SK-N-SH treated with all-trans-retinoic acid at 6 μM for 48 hours (cell line): ENCODE measurements around the gene PTPN13.

Experiments
- ARNTL ChIP-seq: fragments of 450-650 bp; formaldehyde crosslinking; IDR thresholded peaks from 2 replicates; pipeline ENCODE4 v1.5.0; 2020; ENCODE audit warnings: low read depth, mild to moderate bottlenecking, moderate library complexity, borderline replicate concordance
- CSDC2 ChIP-seq: fragments of 250-450 bp; sonication (Bioruptor Pico); IDR thresholded peaks from 2 replicates; pipeline ENCODE4 v1.5.0; 2020; ENCODE audit warnings: mild to moderate bottlenecking, moderate library complexity
- ESRRG ChIP-seq: fragments of 250-450 bp; sonication (Bioruptor Pico); IDR thresholded peaks from 2 replicates; pipeline ENCODE4 v1.6.1; 2021; ENCODE audit warnings: mild to moderate bottlenecking
- PPARA ChIP-seq: fragments of 250-450 bp; sonication (Bioruptor Pico); IDR thresholded peaks from 2 replicates; pipeline ENCODE4 v1.5.0; 2020; ENCODE audit warnings: mild to moderate bottlenecking, borderline replicate concordance
- TCF4 ChIP-seq: fragments of 250-450 bp; sonication (Bioruptor Pico); IDR thresholded peaks from 2 replicates; pipeline ENCODE4 v1.8.0; 2021; ENCODE audit warnings: mild to moderate bottlenecking, moderate library complexity, borderline replicate concordance
- ZFP3 ChIP-seq: fragments of 250-450 bp; sonication (Bioruptor Pico); IDR thresholded peaks from 2 replicates; pipeline ENCODE4 v1.5.0; 2020; ENCODE audit warnings: mild to moderate bottlenecking, moderate library complexity
- ZNF70 ChIP-seq: fragments of 450-650 bp; formaldehyde crosslinking; IDR thresholded peaks from 2 replicates; pipeline ENCODE4 v1.5.0; 2020; ENCODE audit warnings: mild to moderate bottlenecking, moderate library complexity
- ZNF8 ChIP-seq: fragments of 450-650 bp; formaldehyde crosslinking; IDR thresholded peaks from 2 replicates; pipeline ENCODE4 v1.5.0; 2020; ENCODE audit warnings: mild to moderate bottlenecking, moderate library complexity
- TF ChIP-seq, protein P1 (sequence below): fragments of 250-450 bp; sonication (Bioruptor Pico); IDR thresholded peaks from 2 replicates; pipeline ENCODE4 v1.5.1; 2020; ENCODE audit warnings: low read depth, mild to moderate bottlenecking, moderate library complexity
- TF ChIP-seq, protein P2 (sequence below): fragments of 250-450 bp; sonication (Bioruptor Pico); IDR thresholded peaks from 2 replicates; pipeline ENCODE4 v1.8.0; 2020; ENCODE audit warnings: mild to moderate bottlenecking, moderate library complexity, borderline replicate concordance

DNA sequence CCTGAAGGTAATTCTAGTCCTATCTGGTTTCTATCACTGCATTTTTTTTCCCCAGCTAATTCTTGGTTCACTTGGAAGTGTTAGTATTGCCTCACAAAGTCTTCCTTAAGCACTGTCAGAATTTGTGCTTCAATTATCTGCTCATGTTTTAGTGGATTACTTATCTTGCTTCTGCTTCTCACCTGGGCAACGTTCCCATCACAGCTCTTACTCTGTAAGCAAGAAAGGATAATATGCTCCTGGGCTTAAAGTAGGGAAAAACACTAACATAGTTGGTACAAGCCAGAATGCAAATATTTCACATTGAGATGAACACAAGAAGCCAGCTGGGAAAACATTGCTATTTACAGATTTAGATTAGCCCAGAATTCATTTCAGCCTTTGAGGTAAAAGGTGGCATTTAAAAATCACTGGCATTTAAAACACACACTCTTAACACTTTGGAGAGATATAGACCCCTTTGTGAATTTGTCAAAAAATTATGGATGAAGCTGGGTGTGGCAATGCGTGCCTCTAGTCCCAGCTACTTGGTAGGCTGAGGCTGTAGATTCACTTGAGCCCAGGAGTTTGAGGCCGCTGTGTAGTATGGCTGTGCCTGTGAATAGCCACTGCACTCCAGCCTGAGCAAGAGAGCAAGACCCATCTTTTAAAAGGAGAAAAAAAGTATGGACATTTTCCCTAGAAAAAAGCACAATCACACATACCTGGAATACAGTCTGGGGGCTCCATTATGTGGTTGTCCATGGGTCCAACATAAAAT is 6.6 kb upstream of the PTPN13 start:
- TF ChIP-seq CSDC2 (CRISPR knock-in tag) (no peak), ARNTL (no peak), ZNF70 (CRISPR knock-in tag) (no peak), ZFP3 (no peak), PPARA (CRISPR knock-in tag) (no peak), ESRRG (CRISPR knock-in tag) (no peak), TCF4 (CRISPR knock-in tag) (no peak), ZNF8 (no peak)
- TF ChIP-seq, protein P1, sequence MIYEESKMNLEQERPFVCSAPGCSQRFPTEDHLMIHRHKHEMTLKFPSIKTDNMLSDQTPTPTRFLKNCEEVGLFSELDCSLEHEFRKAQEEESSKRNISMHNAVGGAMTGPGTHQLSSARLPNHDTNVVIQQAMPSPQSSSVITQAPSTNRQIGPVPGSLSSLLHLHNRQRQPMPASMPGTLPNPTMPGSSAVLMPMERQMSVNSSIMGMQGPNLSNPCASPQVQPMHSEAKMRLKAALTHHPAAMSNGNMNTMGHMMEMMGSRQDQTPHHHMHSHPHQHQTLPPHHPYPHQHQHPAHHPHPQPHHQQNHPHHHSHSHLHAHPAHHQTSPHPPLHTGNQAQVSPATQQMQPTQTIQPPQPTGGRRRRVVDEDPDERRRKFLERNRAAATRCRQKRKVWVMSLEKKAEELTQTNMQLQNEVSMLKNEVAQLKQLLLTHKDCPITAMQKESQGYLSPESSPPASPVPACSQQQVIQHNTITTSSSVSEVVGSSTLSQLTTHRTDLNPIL = no peak
- TF ChIP-seq, protein P2, sequence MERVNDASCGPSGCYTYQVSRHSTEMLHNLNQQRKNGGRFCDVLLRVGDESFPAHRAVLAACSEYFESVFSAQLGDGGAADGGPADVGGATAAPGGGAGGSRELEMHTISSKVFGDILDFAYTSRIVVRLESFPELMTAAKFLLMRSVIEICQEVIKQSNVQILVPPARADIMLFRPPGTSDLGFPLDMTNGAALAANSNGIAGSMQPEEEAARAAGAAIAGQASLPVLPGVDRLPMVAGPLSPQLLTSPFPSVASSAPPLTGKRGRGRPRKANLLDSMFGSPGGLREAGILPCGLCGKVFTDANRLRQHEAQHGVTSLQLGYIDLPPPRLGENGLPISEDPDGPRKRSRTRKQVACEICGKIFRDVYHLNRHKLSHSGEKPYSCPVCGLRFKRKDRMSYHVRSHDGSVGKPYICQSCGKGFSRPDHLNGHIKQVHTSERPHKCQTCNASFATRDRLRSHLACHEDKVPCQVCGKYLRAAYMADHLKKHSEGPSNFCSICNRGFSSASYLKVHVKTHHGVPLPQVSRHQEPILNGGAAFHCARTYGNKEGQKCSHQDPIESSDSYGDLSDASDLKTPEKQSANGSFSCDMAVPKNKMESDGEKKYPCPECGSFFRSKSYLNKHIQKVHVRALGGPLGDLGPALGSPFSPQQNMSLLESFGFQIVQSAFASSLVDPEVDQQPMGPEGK (CRISPR knock-in tag) = no peak
